ENCODE results near the gene AMIGO3.

Gene AMIGO3

GRCh38 chr3:49721896-49722781, 2.7 kb upstream of the AMIGO3 start:
- no peak for TF ChIP-seq CTCF (IDR thresholded peaks at IDR 0.05)
- peak; percentile 69 for DNase-seq (ENCODE audit: low spot score)
- peak overlapping the region; percentile 99 for H3K4me3 ChIP-seq

GRCh38 chr3:49721596-49721895, 2.1 kb upstream of the AMIGO3 start:
- Histone ChIP-seq H3K27ac (peak overlapping the region in 1 of 2 donors; percentile 97), H3K4me3 (no peak overlapping the region)
- peak; percentile 72 for DNase-seq (ENCODE audit: low spot score)
- TF ChIP-seq CTCF (IDR thresholded peaks at IDR 0.05) = no peak

More at GRCh38 chr3:49721896-49722781, 2.7 kb upstream of the AMIGO3 start:
- H3K27ac ChIP-seq = peak overlapping the region in 1 of 2 donors; percentile 97

DNA sequence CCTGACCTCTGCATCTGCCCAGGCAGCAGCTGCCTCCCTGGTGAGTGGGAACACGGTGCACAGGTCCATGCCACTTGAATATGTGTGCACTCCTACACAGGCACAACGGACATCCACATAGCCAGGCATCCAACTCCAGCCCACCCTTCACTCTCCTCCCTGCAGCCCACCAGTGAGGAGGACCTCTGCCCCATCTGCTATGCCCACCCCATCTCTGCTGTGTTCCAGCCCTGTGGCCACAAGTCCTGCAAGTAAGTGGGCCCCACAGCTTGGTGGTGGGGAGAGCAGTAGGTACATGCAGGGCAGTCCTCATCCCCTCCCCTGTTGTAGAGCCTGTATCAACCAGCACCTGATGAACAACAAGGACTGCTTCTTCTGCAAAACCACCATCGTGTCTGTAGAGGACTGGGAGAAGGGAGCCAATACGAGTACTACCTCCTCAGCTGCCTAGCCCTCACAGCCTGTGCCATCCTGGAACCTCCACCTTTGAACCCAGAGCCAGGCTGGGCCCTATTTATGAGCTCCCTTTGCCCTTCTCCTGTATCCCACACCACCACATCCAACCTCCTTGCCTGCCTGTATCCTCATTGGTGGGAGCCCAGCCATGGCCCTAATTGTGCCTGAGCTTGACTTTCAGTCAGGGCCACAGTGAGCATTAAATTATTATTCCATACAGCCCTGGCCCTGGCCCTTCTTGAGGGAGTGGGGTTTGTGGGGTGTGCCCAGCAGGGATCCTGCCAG, 1.5 kb upstream of the AMIGO3 start:
- TF ChIP-seq CTCF (IDR thresholded peaks at IDR 0.05) = no peak
- no peak overlapping the region for H3K4me3 ChIP-seq
- DNase-seq (ENCODE audit: low spot score) = peak; percentile 71
- no peak overlapping the region for H3K27ac ChIP-seq

DNA sequence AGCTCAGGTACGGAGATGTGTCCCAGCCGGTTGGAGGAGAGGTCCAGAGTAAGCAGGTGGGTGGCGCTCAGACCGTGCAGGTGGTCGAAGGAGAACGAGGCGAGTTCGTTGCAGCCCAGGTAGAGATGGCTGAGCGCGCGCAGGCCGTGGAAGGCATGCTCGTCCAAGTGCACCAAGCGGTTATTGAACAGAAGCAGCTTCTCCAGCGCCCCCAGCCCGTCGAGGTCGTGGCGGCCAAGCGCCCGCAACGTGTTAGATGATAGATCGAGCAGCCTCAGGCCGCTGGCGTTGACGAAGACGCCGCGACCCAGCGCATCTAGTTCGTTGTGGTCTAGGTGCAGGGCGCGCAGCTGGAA, 648 bp downstream of the AMIGO3 start:
- H3K27ac ChIP-seq = no peak overlapping the region
- peak overlapping the region; percentile 75 for H3K4me3 ChIP-seq
- TF ChIP-seq CTCF (IDR thresholded peaks at IDR 0.05) = no peak
- DNase-seq (ENCODE audit: low spot score) = peak; percentile 78

- TF ChIP-seq CTCF (IDR thresholded peaks at IDR 0.05) = no peak
- DNase-seq (ENCODE audit: low spot score) = no peak
- Histone ChIP-seq H3K4me3 (peak overlapping the region; percentile 75), H3K27ac (no peak overlapping the region)
Observed at GRCh38 chr3:49717959-49718857, 1.3 kb downstream of the AMIGO3 start.

DNA sequence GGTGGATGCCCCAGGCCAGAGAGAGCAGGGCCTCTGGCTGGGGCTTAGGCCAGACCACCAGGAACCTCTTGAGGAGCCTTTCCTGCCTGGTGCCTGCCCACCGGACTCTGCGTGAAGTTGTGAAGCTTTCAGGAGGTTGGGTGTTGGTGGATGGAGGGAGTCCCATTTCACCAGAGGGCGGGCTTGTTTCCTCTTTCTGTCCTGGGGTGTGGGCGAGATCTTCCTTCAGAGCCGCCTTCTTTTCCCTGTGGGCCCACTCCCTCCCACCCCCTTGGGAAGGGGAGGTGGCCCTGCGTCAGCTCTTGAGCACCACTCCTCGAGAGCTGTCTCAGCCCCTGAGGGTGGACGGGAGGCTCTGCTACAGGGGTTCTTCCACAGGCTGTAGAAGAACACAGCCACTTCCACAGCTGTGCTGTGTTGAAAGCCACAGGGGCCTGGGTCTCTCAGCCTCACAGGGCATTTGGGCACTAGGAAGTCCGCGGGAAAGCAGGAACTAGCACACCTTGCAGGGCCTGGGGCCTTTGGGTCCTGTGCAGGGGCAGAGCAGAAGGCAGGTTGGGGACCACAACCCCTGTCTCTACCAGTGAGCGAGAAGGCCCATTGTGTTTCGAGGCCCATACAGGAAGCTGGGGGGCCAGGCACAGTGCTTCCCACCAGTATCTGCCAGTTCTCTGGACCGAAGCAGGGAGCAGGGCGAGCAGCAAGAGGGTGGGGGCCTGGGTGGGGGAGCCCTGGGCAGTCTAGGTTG, 2.1 kb downstream of the AMIGO3 start:
- DNase-seq (ENCODE audit: low spot score) = peak; percentile 72
- no peak for TF ChIP-seq CTCF (IDR thresholded peaks at IDR 0.05)
- no peak overlapping the region for H3K4me3 ChIP-seq
- H3K27ac ChIP-seq = no peak overlapping the region
